ENCODE results near the gene TES.
"Not testable (repeated sequence)": the region's sequence is repeated elsewhere in the genome, so short reads cannot be mapped to it uniquely, and the experiment has no call there.

Gene TES

GRCh38 chr7:116167177-116167576, 43.2 kb upstream of the TES start:
- no peak for DNase-seq (ENCODE audit: low read depth)
- no peak for TF ChIP-seq CTCF (conservative IDR thresholded peaks at IDR 0.05; ENCODE audit: low read depth, low read length)
- H3K4me3 ChIP-seq (ENCODE audit: low read length) = no peak overlapping the region

- no peak for DNase-seq (ENCODE audit: low read depth)
- H3K4me3 ChIP-seq (ENCODE audit: low read length) = no peak overlapping the region
- no peak for TF ChIP-seq CTCF (conservative IDR thresholded peaks at IDR 0.05; ENCODE audit: low read depth, low read length)
Measured at GRCh38 chr7:116169060-116169459, 41.3 kb upstream of the TES start.

GRCh38 chr7:116170180-116170579, 40.2 kb upstream of the TES start:
- no peak for DNase-seq (ENCODE audit: low read depth)
- TF ChIP-seq CTCF (conservative IDR thresholded peaks at IDR 0.05; ENCODE audit: low read depth, low read length) = no peak
- no peak overlapping the region for H3K4me3 ChIP-seq (ENCODE audit: low read length)

DNA sequence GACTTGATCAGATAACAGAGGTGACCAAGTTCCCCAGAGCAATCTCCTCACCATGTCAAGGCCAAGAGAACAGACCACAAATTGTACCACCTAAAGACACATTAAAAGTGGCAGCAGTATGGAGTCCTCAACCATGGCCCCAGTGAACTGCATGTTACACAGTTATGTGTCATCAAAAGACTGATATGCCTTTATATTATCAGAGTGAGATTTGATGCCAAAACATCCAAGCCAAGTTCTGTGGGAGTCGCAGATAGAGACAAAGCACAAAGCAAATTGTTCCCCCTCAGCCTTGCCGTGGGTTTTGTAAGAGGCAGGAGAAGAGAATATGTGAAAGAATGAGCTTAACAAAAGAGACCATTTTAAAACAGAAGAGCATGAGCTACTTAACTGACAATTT, 39.2 kb upstream of the TES start:
- no peak for TF ChIP-seq CTCF (conservative IDR thresholded peaks at IDR 0.05; ENCODE audit: low read depth, low read length)
- no peak overlapping the region for H3K4me3 ChIP-seq (ENCODE audit: low read length)
- DNase-seq (ENCODE audit: low read depth) = no peak

DNA sequence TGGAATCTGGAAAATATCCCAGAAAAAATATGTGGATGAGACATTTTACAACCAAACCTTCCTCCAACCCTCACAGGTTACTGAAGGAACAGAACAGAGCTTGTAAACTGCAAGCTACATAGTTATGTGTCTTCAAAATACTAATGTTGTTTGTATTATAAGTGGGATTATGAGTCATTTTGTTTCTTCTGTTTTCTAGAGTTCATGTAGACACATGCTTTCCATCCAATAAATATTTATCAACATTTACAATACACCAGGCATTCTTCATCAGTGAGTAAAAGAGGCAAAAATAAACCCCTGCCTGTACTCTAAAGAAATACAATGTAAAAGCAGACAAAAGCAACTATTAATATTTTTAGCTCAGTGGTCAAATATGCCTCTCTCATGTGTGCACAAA, 38.0 kb upstream of the TES start:
- no peak for DNase-seq (ENCODE audit: low read depth)
- no peak overlapping the region for H3K4me3 ChIP-seq (ENCODE audit: low read length)
- TF ChIP-seq CTCF (conservative IDR thresholded peaks at IDR 0.05; ENCODE audit: low read depth, low read length) = no peak

DNA sequence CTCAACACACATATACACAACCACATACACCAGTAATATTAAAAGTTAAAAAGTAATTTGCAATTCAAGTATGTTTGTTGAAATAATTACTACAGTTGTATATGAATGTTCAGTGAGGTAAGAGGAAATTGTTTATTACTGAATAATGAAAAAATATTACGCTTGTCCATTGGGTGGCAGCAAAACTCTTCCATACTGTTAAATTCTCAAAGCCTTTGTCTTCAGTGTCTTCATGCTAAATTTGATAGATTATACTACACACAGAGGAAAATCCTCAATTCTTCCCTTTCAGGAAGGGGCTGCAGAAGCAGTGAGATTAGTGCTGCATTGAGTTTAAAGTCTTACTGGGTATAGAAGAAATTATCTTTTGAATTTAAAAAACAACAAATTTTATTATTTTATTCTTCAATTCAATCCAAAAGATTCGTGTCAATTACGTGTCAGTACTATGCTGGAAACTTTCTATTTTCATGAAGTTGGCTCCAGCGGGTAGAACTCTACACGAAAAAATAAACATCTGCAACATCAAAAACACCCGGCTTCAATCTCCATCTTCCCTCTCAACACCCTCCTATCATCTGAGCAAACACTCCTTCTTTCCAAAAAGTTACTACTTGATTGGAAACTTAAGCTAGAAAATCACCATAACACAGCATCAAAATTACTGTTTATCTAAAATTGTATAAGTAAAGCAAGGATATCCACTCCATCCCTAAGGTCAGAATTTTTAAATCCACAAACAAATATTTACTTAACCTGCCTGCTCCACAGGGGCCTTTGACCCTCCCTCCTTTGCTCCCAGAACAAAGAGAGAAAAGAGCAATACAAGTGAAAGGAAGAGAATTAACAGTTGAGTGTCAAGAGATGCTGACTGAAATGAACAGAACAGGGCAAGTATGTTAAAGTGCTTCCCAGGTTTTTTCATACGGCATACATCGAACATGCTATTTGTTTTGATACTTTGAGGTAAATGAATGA, 37.0 kb upstream of the TES start:
- TF ChIP-seq CTCF (conservative IDR thresholded peaks at IDR 0.05; ENCODE audit: low read depth, low read length) = peak; percentile 33
- H3K4me3 ChIP-seq (ENCODE audit: low read length) = no peak overlapping the region
- no peak for DNase-seq (ENCODE audit: low read depth)

GRCh38 chr7:116175095-116175494, 35.2 kb upstream of the TES start:
- H3K4me3 ChIP-seq (ENCODE audit: low read length); DNase-seq (ENCODE audit: low read depth): not testable (repeated sequence)
